ENCODE data around the gene TECTB.

- TF ChIP-seq ZFP69B (tag by site-specific recombination; IDR thresholded peaks at IDR 0.05) (no peak), ZFP41 (tag by site-specific recombination; IDR thresholded peaks at IDR 0.05; ENCODE audit: borderline replicate concordance) (no peak)
These were observed 69.8 kb downstream of the TECTB start for GRCh38 chr10:112353046-112353445.

All from HEK293 (cell line).